ENCODE data around the gene DGCR6L. TPM values are rescaled to one million over a fixed set of nuclear protein-coding genes. Genes with fewer than 3 reads are reported as not detected.
"Not testable (repeated sequence)": the region's sequence is repeated elsewhere in the genome, so short reads cannot be mapped to it uniquely, and the experiment has no call there.

DGCR6L gene
- total RNA-seq, 2 experiments from 2014 or later: 35.1 to 38.2 TPM

- not testable (repeated sequence) for H3K4me3 Mint-ChIP-seq, H3K27me3 Mint-ChIP-seq, H3K36me3 Mint-ChIP-seq, H3K27ac Mint-ChIP-seq, H3K9me3 Mint-ChIP-seq, H3K4me1 Mint-ChIP-seq, DNase-seq
Observed at GRCh38 chr22:20280163-20280562, 39.7 kb downstream of the DGCR6L start.

GRCh38 chr22:20279662-20280134, 40.2 kb downstream of the DGCR6L start:
- Mint-ChIP-seq H3K36me3 (no peaks in the 10 kb centered on the region), H3K4me1 (no peaks in the 10 kb centered on the region), H3K9me3 (no peaks in the 10 kb centered on the region), H3K27me3 (no peaks in the 10 kb centered on the region), H3K27ac (no peak overlapping the region), H3K4me3 (no peak overlapping the region)
- no peak for DNase-seq

- not testable (repeated sequence) for H3K4me3 Mint-ChIP-seq, H3K4me1 Mint-ChIP-seq, DNase-seq, H3K9me3 Mint-ChIP-seq, H3K27me3 Mint-ChIP-seq, H3K27ac Mint-ChIP-seq, H3K36me3 Mint-ChIP-seq
Observed at GRCh38 chr22:20278726-20279490, 41.0 kb downstream of the DGCR6L start.

- not testable (repeated sequence) for DNase-seq, H3K9me3 Mint-ChIP-seq, H3K4me3 Mint-ChIP-seq, H3K27ac Mint-ChIP-seq, H3K36me3 Mint-ChIP-seq, H3K4me1 Mint-ChIP-seq, H3K27me3 Mint-ChIP-seq
Observed at GRCh38 chr22:20277936-20278635, 41.8 kb downstream of the DGCR6L start.

- DNase-seq: no peak
- no peaks in the 10 kb centered on the region for H3K9me3 Mint-ChIP-seq
- H3K27me3 Mint-ChIP-seq: no peaks in the 10 kb centered on the region
- no peaks in the 10 kb centered on the region for H3K36me3 Mint-ChIP-seq
- H3K27ac Mint-ChIP-seq: no peak overlapping the region
- no peak overlapping the region for H3K4me3 Mint-ChIP-seq
- no peaks in the 10 kb centered on the region for H3K4me1 Mint-ChIP-seq
Observed at GRCh38 chr22:20276468-20276867, 43.4 kb downstream of the DGCR6L start.

- Mint-ChIP-seq H3K4me1 (no peaks in the 10 kb centered on the region), H3K9me3 (no peaks in the 10 kb centered on the region), H3K27me3 (no peaks in the 10 kb centered on the region), H3K36me3 (no peaks in the 10 kb centered on the region), H3K27ac (no peak overlapping the region), H3K4me3 (no peak overlapping the region)
- DNase-seq: no peak
Observed at GRCh38 chr22:20275836-20276235, 44.0 kb downstream of the DGCR6L start.

GRCh38 chr22:20275325-20275724, 44.5 kb downstream of the DGCR6L start:
- not testable (repeated sequence) for H3K4me3 Mint-ChIP-seq, H3K27ac Mint-ChIP-seq, H3K4me1 Mint-ChIP-seq, H3K36me3 Mint-ChIP-seq, H3K9me3 Mint-ChIP-seq, DNase-seq, H3K27me3 Mint-ChIP-seq

- not testable (repeated sequence) for H3K36me3 Mint-ChIP-seq, H3K27me3 Mint-ChIP-seq, H3K4me1 Mint-ChIP-seq, H3K27ac Mint-ChIP-seq, DNase-seq, H3K4me3 Mint-ChIP-seq, H3K9me3 Mint-ChIP-seq
Observed at GRCh38 chr22:20274374-20274773, 45.5 kb downstream of the DGCR6L start.

GRCh38 chr22:20273758-20274181, 46.1 kb downstream of the DGCR6L start:
- no peaks in the 10 kb centered on the region for H3K9me3 Mint-ChIP-seq
- DNase-seq: no peak

GRCh38 chr22:20272700-20273099, 47.2 kb downstream of the DGCR6L start:
- no peak overlapping the region for H3K27ac Mint-ChIP-seq
- no peaks in the 10 kb centered on the region for H3K27me3 Mint-ChIP-seq
- H3K36me3 Mint-ChIP-seq: no peaks in the 10 kb centered on the region
- H3K4me3 Mint-ChIP-seq: no peak overlapping the region
- peaks cover 2% of the 10 kb centered on the region for H3K4me1 Mint-ChIP-seq
- no peak for DNase-seq
- H3K9me3 Mint-ChIP-seq: no peaks in the 10 kb centered on the region

More at GRCh38 chr22:20273758-20274181, 46.1 kb downstream of the DGCR6L start:
- Mint-ChIP-seq H3K27ac (no peak overlapping the region), H3K36me3 (no peaks in the 10 kb centered on the region), H3K4me1 (peaks cover under 1% of the 10 kb centered on the region), H3K27me3 (no peaks in the 10 kb centered on the region), H3K4me3 (no peak overlapping the region)

GRCh38 chr22:20272174-20272573, 47.7 kb downstream of the DGCR6L start:
- H3K4me1 Mint-ChIP-seq: peaks cover 2% of the 10 kb centered on the region
- no peak overlapping the region for H3K27ac Mint-ChIP-seq
- H3K27me3 Mint-ChIP-seq: no peaks in the 10 kb centered on the region
- no peaks in the 10 kb centered on the region for H3K9me3 Mint-ChIP-seq
- no peak overlapping the region for H3K4me3 Mint-ChIP-seq
- no peak for DNase-seq
- H3K36me3 Mint-ChIP-seq: no peaks in the 10 kb centered on the region

- Mint-ChIP-seq H3K9me3 (no peaks in the 10 kb centered on the region), H3K27me3 (no peaks in the 10 kb centered on the region), H3K4me3 (no peak overlapping the region), H3K4me1 (peaks cover 5% of the 10 kb centered on the region), H3K36me3 (no peaks in the 10 kb centered on the region), H3K27ac (no peak overlapping the region)
- DNase-seq: no peak
Observed at GRCh38 chr22:20271114-20271994, 48.5 kb downstream of the DGCR6L start.

- not testable (repeated sequence) for H3K27me3 Mint-ChIP-seq, H3K4me3 Mint-ChIP-seq, H3K9me3 Mint-ChIP-seq, DNase-seq, H3K4me1 Mint-ChIP-seq, H3K27ac Mint-ChIP-seq, H3K36me3 Mint-ChIP-seq
Observed at GRCh38 chr22:20270190-20271113, 49.4 kb downstream of the DGCR6L start.

GRCh38 chr22:20269673-20270072, 50.2 kb downstream of the DGCR6L start:
- not testable (repeated sequence) for H3K36me3 Mint-ChIP-seq, H3K27ac Mint-ChIP-seq, H3K4me3 Mint-ChIP-seq, H3K9me3 Mint-ChIP-seq, H3K4me1 Mint-ChIP-seq, DNase-seq, H3K27me3 Mint-ChIP-seq

Measured in activated naive CD8-positive, alpha-beta T cell treated with anti-CD3 and anti-CD28 coated beads for 36 hours (primary cell).